ENCODE measurements around the gene ATG101.

- TF ChIP-seq CTCF (IDR thresholded peaks at IDR 0.05) = no peak
- no peak for TF ChIP-seq EZH2 (IDR thresholded peaks at IDR 0.05; ENCODE audit: borderline replicate concordance, insufficient read depth, low read depth, low read length, poor library complexity, severe bottlenecking)
Measured at GRCh38 chr12:52087961-52088820, 18.4 kb downstream of the ATG101 start.
